Upper lobe of left lung (tissue), 6 donors: ENCODE results near the gene ICE1. TPM values are rescaled to one million over a fixed set of nuclear protein-coding genes. Genes with fewer than 3 reads are reported as not detected.
A peak's percentile ranks its signal among the peaks of the same experiment; 100 is the strongest.
"Not testable (repeated sequence)": the region's sequence is repeated elsewhere in the genome, so short reads cannot be mapped to it uniquely, and the experiment has no call there.

Experiments
- ATAC-seq, 2 donors: fragments of 200-7000 bp; cut with Tn5 transposase; one replicate each; pipeline ENCODE4 v1.9.1; 2022; ENCODE audit warnings: mild to moderate bottlenecking in 2 of 2, moderate library complexity in 2 of 2; ENCODE audit not compliant: low FRiP score in 2 of 2
- DNase-seq, 2 donors: peaks; one replicate each; pipeline ENCODE4 v3.0.0-alpha.2; 2019 to 2020
- H3K27ac ChIP-seq, 4 donors: fragments of 200-600 bp; sonication (generic); one replicate each; pipeline ENCODE4 v1.5.1; 2016 to 2019
- H3K27me3 ChIP-seq, 4 donors: fragments of 200-600 bp; sonication (generic); one replicate each; pipeline ENCODE4 v1.5.1; 2017 to 2019
- H3K36me3 ChIP-seq, 4 donors: fragments of 200-600 bp; sonication (generic); one replicate each; pipeline ENCODE4 v1.5.1; 2016 to 2019
- H3K4me1 ChIP-seq, 4 donors: fragments of 200-600 bp; sonication (generic); one replicate each; pipeline ENCODE4 v1.5.1; 2018 to 2019
- H3K4me3 ChIP-seq, 4 donors: fragments of 200-600 bp; sonication (generic); one replicate each; pipeline ENCODE4 v1.5.1; 2017 to 2019; ENCODE audit warnings: mild to moderate bottlenecking in 2 of 4, moderate library complexity in 1 of 4
- H3K9me3 ChIP-seq, 4 donors: fragments of 200-600 bp; sonication (generic); one replicate each; pipeline ENCODE4 v1.5.1; 2018 to 2019
- EP300 ChIP-seq, 4 donors: sonication (generic); formaldehyde crosslinking; IDR thresholded peaks; one replicate each; pipeline ENCODE4 v1.5.1; 2017; ENCODE audit warnings: antibody characterized with exemption in 4 of 4, control low read depth in 2 of 4
- POLR2A ChIP-seq, 4 donors: fragments of 450-650 bp; IDR thresholded peaks; one replicate each; pipeline ENCODE4 v1.5.1; 2016 to 2017; ENCODE audit warnings: antibody characterized with exemption in 4 of 4, mild to moderate bottlenecking in 2 of 4
- POLR2AphosphoS5 ChIP-seq, 2 donors: sonication (generic); formaldehyde crosslinking; IDR thresholded peaks; one replicate each; pipeline ENCODE4 v1.5.1; 2017; ENCODE audit warnings: antibody characterized with exemption in 2 of 2
- WGBS, 2 donors: methylation state at CpG; one replicate each; pipeline ENCODE4 v1.1.5; 2017 to 2018; 5-methylcytosine and 5-hydroxymethylcytosine counted together
- total RNA-seq, 6 donors: library from RNA; depleted of rRNA in 4 of 6; stranded (reverse); fragments of >200 nt in 4 of 6; gene quantifications; one replicate each; pipeline versions ENCODE4 v1.1.0 to v1.2.1, GENCODE V29; 2016 to 2021
- TF ChIP-seq, protein P1 (sequence below), 6 experiments: fragments of 450-650 bp in 4 of 6; fragments of 200-600 bp in 2 of 6; sonication (generic) in 2 of 6; IDR thresholded peaks; one replicate each; pipeline ENCODE4 v1.5.1; 2016 to 2019; ENCODE audit warnings: antibody characterized with exemption in 6 of 6
- donor health status: DM: no; HTN: no; CAD: no; lungs with moderate emphysema.
- donor health status: DM: no; HTN: yes; CAD: no; lungs with severe emphysema.

ICE1 gene
- total RNA-seq, 6 donors from 2014 or later = 15.8 to 40.5 (median 25.0) TPM

DNA sequence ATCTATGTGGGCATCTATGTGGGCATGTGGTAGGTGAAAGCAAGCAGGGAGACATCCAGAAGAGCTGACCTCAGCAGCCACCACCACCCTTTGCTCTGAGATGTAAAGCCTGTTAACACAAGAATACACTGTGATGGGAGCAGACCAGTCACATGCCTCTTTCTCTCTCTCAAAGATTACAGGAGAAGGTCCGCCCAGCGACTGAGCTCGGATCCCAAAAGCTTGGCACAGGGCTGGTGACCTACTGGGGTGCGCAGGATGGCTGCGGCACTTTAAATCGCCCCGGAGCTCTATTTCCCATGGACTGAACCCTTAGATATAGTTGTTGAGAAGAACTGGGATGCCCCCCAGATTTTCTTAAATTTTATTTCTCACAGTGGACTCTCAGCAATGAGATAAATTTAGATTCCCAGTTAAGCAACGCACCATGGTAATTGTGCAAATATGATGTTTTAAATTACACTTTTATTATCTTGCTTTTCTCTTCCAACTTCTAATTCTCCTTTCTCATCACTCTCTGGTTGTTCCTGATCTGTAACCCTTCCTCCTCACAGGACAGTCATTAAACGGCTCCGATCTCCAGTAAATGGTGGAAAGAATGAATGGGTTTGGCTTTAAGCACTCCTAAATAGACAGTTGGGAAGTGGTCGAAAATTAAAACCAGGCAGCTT, 37.7 kb upstream of the ICE1 start:
- 87 to 89% methylated on average over 11 of the region's 11 CpGs for WGBS, 2 donors
- H3K36me3 ChIP-seq = no peaks in the 10 kb centered on the region
- H3K9me3 ChIP-seq = no peaks in the 10 kb centered on the region
- ATAC-seq = no peak
- no peaks in the 10 kb centered on the region for H3K4me1 ChIP-seq
- TF ChIP-seq POLR2A (IDR thresholded peaks at IDR 0.05) (no peak), EP300 (IDR thresholded peaks at IDR 0.05) (no peak), POLR2AphosphoS5 (IDR thresholded peaks at IDR 0.05) (no peak)
- TF ChIP-seq, protein P1, sequence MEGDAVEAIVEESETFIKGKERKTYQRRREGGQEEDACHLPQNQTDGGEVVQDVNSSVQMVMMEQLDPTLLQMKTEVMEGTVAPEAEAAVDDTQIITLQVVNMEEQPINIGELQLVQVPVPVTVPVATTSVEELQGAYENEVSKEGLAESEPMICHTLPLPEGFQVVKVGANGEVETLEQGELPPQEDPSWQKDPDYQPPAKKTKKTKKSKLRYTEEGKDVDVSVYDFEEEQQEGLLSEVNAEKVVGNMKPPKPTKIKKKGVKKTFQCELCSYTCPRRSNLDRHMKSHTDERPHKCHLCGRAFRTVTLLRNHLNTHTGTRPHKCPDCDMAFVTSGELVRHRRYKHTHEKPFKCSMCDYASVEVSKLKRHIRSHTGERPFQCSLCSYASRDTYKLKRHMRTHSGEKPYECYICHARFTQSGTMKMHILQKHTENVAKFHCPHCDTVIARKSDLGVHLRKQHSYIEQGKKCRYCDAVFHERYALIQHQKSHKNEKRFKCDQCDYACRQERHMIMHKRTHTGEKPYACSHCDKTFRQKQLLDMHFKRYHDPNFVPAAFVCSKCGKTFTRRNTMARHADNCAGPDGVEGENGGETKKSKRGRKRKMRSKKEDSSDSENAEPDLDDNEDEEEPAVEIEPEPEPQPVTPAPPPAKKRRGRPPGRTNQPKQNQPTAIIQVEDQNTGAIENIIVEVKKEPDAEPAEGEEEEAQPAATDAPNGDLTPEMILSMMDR (IDR thresholded peaks at IDR 0.05) = no peak
- no peaks in the 10 kb centered on the region for H3K27me3 ChIP-seq
- H3K27ac ChIP-seq = no peak overlapping the region
- DNase-seq = no peak
- H3K4me3 ChIP-seq = no peak overlapping the region

GRCh38 chr5:5385331-5385662, 37.2 kb upstream of the ICE1 start:
- no peak for ATAC-seq
- Histone ChIP-seq H3K9me3 (no peaks in the 10 kb centered on the region), H3K4me3 (no peak overlapping the region)

GRCh38 chr5:5386329-5386728, 36.1 kb upstream of the ICE1 start:
- 92 to 93% methylated on average over 2 of the region's 2 CpGs for WGBS, 2 donors
- TF ChIP-seq POLR2A (IDR thresholded peaks at IDR 0.05) = no peak
- TF ChIP-seq EP300 (IDR thresholded peaks at IDR 0.05) = no peak
- TF ChIP-seq, protein P1 (IDR thresholded peaks at IDR 0.05) = no peak
- no peak for TF ChIP-seq POLR2AphosphoS5 (IDR thresholded peaks at IDR 0.05)
- H3K27ac ChIP-seq = no peak overlapping the region
- ATAC-seq = no peak
- no peak overlapping the region for H3K4me3 ChIP-seq
- no peak for DNase-seq
- no peaks in the 10 kb centered on the region for H3K27me3 ChIP-seq
- no peaks in the 10 kb centered on the region for H3K36me3 ChIP-seq
- no peaks in the 10 kb centered on the region for H3K9me3 ChIP-seq
- no peaks in the 10 kb centered on the region for H3K4me1 ChIP-seq

More at GRCh38 chr5:5385331-5385662, 37.2 kb upstream of the ICE1 start:
- Histone ChIP-seq H3K27me3 (no peaks in the 10 kb centered on the region), H3K4me1 (no peaks in the 10 kb centered on the region), H3K36me3 (no peaks in the 10 kb centered on the region), H3K27ac (no peak overlapping the region)
- no peak for DNase-seq
- 64 to 83% methylated on average over 8 of the region's 8 CpGs for WGBS, 2 donors
- no peak for TF ChIP-seq POLR2AphosphoS5 (IDR thresholded peaks at IDR 0.05)
- TF ChIP-seq, protein P1 (IDR thresholded peaks at IDR 0.05) = no peak
- TF ChIP-seq EP300 (IDR thresholded peaks at IDR 0.05) = no peak

DNA sequence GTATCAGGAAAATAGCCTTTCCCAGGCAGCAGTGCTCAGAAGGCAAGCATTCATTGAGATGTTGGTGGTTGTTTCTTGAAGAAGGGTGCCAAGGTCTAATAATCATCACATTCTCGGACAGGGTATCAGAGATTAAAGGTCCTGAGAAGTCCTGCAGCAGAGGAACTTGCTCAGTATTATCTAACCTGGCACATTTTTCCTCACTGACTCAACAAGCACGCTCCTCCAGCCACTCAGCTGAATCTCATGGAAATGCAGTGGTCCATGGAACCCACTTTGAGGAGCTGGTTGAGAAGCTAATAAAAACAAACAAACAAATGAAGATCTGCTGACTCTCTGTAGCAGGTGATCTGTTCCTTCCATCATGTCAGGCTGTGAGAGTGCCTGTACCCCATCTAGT, 35.3 kb upstream of the ICE1 start:
- DNase-seq = no peak
- no peak for ATAC-seq
- Histone ChIP-seq H3K27ac (no peak overlapping the region), H3K36me3 (no peaks in the 10 kb centered on the region), H3K9me3 (no peaks in the 10 kb centered on the region), H3K4me3 (no peak overlapping the region), H3K4me1 (no peaks in the 10 kb centered on the region), H3K27me3 (no peaks in the 10 kb centered on the region)
- 81 to 93% methylated on average over 2 of the region's 2 CpGs for WGBS, 2 donors
- no peak for TF ChIP-seq POLR2AphosphoS5 (IDR thresholded peaks at IDR 0.05)
- TF ChIP-seq, protein P1 (IDR thresholded peaks at IDR 0.05) = no peak
- no peak for TF ChIP-seq EP300 (IDR thresholded peaks at IDR 0.05)
- TF ChIP-seq POLR2A (IDR thresholded peaks at IDR 0.05) = no peak

DNA sequence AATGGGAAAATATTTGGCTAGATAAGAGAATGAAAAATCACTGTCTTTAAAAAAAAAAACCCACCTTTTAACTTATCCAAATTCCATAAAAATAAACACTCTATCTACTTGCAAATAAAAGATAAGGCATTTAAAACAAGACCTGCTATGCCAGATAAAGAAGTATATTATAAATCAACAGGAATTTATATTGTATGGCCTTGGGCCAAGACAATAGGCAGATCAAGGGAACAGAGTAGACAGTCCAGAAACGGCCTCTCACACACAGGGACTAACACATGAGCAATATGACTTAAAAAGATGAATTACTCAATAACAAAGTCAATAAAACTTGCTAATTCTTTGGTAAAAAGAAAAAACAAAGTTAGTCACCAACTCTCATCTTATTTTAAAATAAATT, 34.7 kb upstream of the ICE1 start:
- WGBS, 2 donors = 33 to 43% methylated on average over 1 of the region's 1 CpG
- Histone ChIP-seq H3K27me3 (no peaks in the 10 kb centered on the region), H3K36me3 (no peaks in the 10 kb centered on the region), H3K27ac (no peak overlapping the region), H3K4me1 (no peaks in the 10 kb centered on the region), H3K4me3 (no peak overlapping the region), H3K9me3 (no peaks in the 10 kb centered on the region)
- ATAC-seq = no peak
- DNase-seq = no peak
- TF ChIP-seq EP300 (IDR thresholded peaks at IDR 0.05) (no peak), POLR2A (IDR thresholded peaks at IDR 0.05) (no peak), POLR2AphosphoS5 (IDR thresholded peaks at IDR 0.05) (no peak)
- TF ChIP-seq, protein P1 (IDR thresholded peaks at IDR 0.05) = no peak

- not testable (repeated sequence) for H3K27ac ChIP-seq, H3K9me3 ChIP-seq, H3K36me3 ChIP-seq, H3K4me1 ChIP-seq, H3K27me3 ChIP-seq, DNase-seq, H3K4me3 ChIP-seq
- 81 to 82% methylated on average over 3 to 11 of the region's 12 CpGs for WGBS, 2 donors
- peak in 1 of 2 donors; percentile 35 for ATAC-seq
Measured at GRCh38 chr5:5390121-5390869, 32.2 kb upstream of the ICE1 start.

GRCh38 chr5:5392504-5392903, 30.0 kb upstream of the ICE1 start:
- not testable (repeated sequence) for ATAC-seq, H3K9me3 ChIP-seq
- WGBS, 2 donors = 92 to 100% methylated on average over 1 to 2 of the region's 2 CpGs

More at GRCh38 chr5:5392504-5392903, 30.0 kb upstream of the ICE1 start:
- not testable (repeated sequence) for H3K27me3 ChIP-seq, H3K4me1 ChIP-seq, DNase-seq, H3K4me3 ChIP-seq, H3K36me3 ChIP-seq, H3K27ac ChIP-seq
